CD4-positive, alpha-beta T cell treated with Interleukin-15 for 1 hour (primary cell): Measurements from ENCODE around the gene C1QBP.
"Not testable (repeated sequence)": the region's sequence is repeated elsewhere in the genome, so short reads cannot be mapped to it uniquely, and the experiment has no call there.

Experiments used
- DNase-seq: peaks from one replicate; pipeline ENCODE4 v3.0.0-alpha.2; 2020

Gene C1QBP

GRCh38 chr17:5431234-5431633 is 7.7 kb downstream of the C1QBP start:
- DNase-seq = not testable (repeated sequence)

GRCh38 chr17:5430413-5430999 is 8.4 kb downstream of the C1QBP start:
- DNase-seq = no peak

GRCh38 chr17:5429191-5429887 is 9.6 kb downstream of the C1QBP start:
- no peak for DNase-seq

GRCh38 chr17:5425826-5426225 is 13.1 kb downstream of the C1QBP start:
- no peak for DNase-seq

- no peak for DNase-seq
Measured at GRCh38 chr17:5424909-5425308, 14.0 kb downstream of the C1QBP start.

GRCh38 chr17:5422505-5422904 is 16.4 kb downstream of the C1QBP start:
- DNase-seq = no peak

- peak; percentile 85 for DNase-seq
Measured at GRCh38 chr17:5419959-5420653, 18.8 kb downstream of the C1QBP start, which contains the start of gene RPAIN. Gene RPAIN, plus strand, starts transcription at chr17:5420182. Its CDS starts 29 bp downstream, at chr17:5420211.

- peak; percentile 95 for DNase-seq
Measured at GRCh38 chr17:5419356-5419958, 19.5 kb downstream of the C1QBP start, which contains the start of gene NUP88. Gene NUP88, minus strand, starts transcription at chr17:5419662. Its CDS starts 12 bp downstream, at chr17:5419650.

- peak; percentile 82 for DNase-seq
Measured at GRCh38 chr17:5418858-5419355, 20.0 kb downstream of the C1QBP start.

GRCh38 chr17:5416901-5417300 is 22.1 kb downstream of the C1QBP start:
- DNase-seq = no peak

GRCh38 chr17:5413682-5414081 is 25.3 kb downstream of the C1QBP start:
- DNase-seq = no peak

GRCh38 chr17:5410594-5411272 is 28.2 kb downstream of the C1QBP start:
- no peak for DNase-seq

- no peak for DNase-seq
Measured at GRCh38 chr17:5408186-5408585, 30.8 kb downstream of the C1QBP start.

GRCh38 chr17:5405400-5405799 is 33.6 kb downstream of the C1QBP start:
- DNase-seq = no peak

- no peak for DNase-seq
Measured at GRCh38 chr17:5399767-5400166, 39.2 kb downstream of the C1QBP start.

- no peak for DNase-seq
Measured at GRCh38 chr17:5396612-5397011, 42.3 kb downstream of the C1QBP start.

GRCh38 chr17:5391678-5392077 is 47.3 kb downstream of the C1QBP start:
- DNase-seq = no peak
